GM18867 (cell line): ENCODE results near the gene FAM72C.
"Not testable (repeated sequence)": the region's sequence is repeated elsewhere in the genome, so short reads cannot be mapped to it uniquely, and the experiment has no call there.

ENCODE experiments used
- ATAC-seq: cut with Tn5 transposase; IDR thresholded peaks from one replicate; pipeline ENCODE4 v1.9.1; 2021; ENCODE audit warnings: mild to moderate bottlenecking, moderate library complexity; ENCODE audit not compliant: unreplicated experiment

FAM72C gene

GRCh38 chr1:143971924-143972700, at the start of gene FAM72C:
FAM72C (minus strand) TSS chr1:143971986; CDS start chr1:143971141, 845 bp downstream.
- peak; percentile 84 for ATAC-seq

GRCh38 chr1:144020001-144020738, 48.4 kb upstream of the FAM72C start:
- ATAC-seq, result peak; percentile 80

- ATAC-seq, result not testable (repeated sequence)
Observed at GRCh38 chr1:144019101-144019500, 47.3 kb upstream of the FAM72C start.

GRCh38 chr1:144015180-144015966, 43.6 kb upstream of the FAM72C start:
- not testable (repeated sequence) for ATAC-seq

- not testable (repeated sequence) for ATAC-seq
Observed at GRCh38 chr1:144014528-144014927, 42.7 kb upstream of the FAM72C start.

- ATAC-seq, result not testable (repeated sequence)
Observed at GRCh38 chr1:144014121-144014520, 42.3 kb upstream of the FAM72C start.

- peak; percentile 99 for ATAC-seq
Observed at GRCh38 chr1:144012168-144012733, 40.5 kb upstream of the FAM72C start.

- peak; percentile 50 for ATAC-seq
Observed at GRCh38 chr1:144009410-144009809, 37.6 kb upstream of the FAM72C start.

- not testable (repeated sequence) for ATAC-seq
Observed at GRCh38 chr1:144004259-144004658, 32.5 kb upstream of the FAM72C start.

- not testable (repeated sequence) for ATAC-seq
Observed at GRCh38 chr1:144003306-144004029, 31.7 kb upstream of the FAM72C start.

- peak; percentile 80 for ATAC-seq
Observed at GRCh38 chr1:144002141-144002881, 30.5 kb upstream of the FAM72C start.

- not testable (repeated sequence) for ATAC-seq
Observed at GRCh38 chr1:144001077-144001476, 29.3 kb upstream of the FAM72C start.

GRCh38 chr1:143996020-143996419, 24.2 kb upstream of the FAM72C start:
- not testable (repeated sequence) for ATAC-seq

GRCh38 chr1:143993301-143993907, 21.6 kb upstream of the FAM72C start:
- ATAC-seq, result not testable (repeated sequence)

- ATAC-seq, result not testable (repeated sequence)
Observed at GRCh38 chr1:143990699-143991098, 18.9 kb upstream of the FAM72C start.

- ATAC-seq, result not testable (repeated sequence)
Observed at GRCh38 chr1:143989719-143990118, 17.9 kb upstream of the FAM72C start.

GRCh38 chr1:143989427-143989712, 17.6 kb upstream of the FAM72C start:
- not testable (repeated sequence) for ATAC-seq

GRCh38 chr1:143988602-143989426, 17.0 kb upstream of the FAM72C start:
- ATAC-seq, result not testable (repeated sequence)
